Measurements from ENCODE around the gene ONECUT3. TPM values are rescaled to one million over a fixed set of nuclear protein-coding genes. Genes with fewer than 3 reads are reported as not detected.

ONECUT3 gene
- total and polyA plus RNA-seq, 2 of the 4 experiments (the other 2 are of a cell fraction), result not detected

GRCh38 chr19:1787116-1787515 lies 33.8 kb downstream of the ONECUT3 start:
- H3K4me1 ChIP-seq (ENCODE audit: control insufficient read depth, insufficient read depth, low read length), result no peaks in the 10 kb centered on the region
- intact Hi-C loops (cut with micrococcal nuclease), result no loop called here
- no peak overlapping the region for H4K91ac ChIP-seq (ENCODE audit: insufficient read depth, low read depth, low read length)
- no peak overlapping the region for H2BK20ac ChIP-seq (ENCODE audit: low read depth, low read length)
- dilution Hi-C loops (cut with HindIII; ENCODE audit: low sequenced_read_pairs, unreplicated experiment), result no loop called here
- no peak overlapping the region for H2BK120ac ChIP-seq (ENCODE audit: low read depth, low read length)
- ChIA-PET POLR2A (ENCODE audit: unreplicated experiment) (no interaction called here), CTCF (no interaction called here)
- no TSS peak for BruUV-seq (replicated peaks)
- H3K23ac ChIP-seq (ENCODE audit: low read depth, low read length), result no peak overlapping the region
- in situ Hi-C loops (cut with MboI; ENCODE audit: low sequenced_read_pairs), result loop anchor here (25.0 kb wide), 1 partner anchor 250 kb away; no protein-coding TSS in a partner anchor
- no peak overlapping the region for H4K8ac ChIP-seq (ENCODE audit: low read depth in 2 of 2, low read length in 2 of 2)
- TF ChIP-seq SMC3 (IDR thresholded peaks at IDR 0.05; ENCODE audit: low read depth, low read length), result no peak
- ATAC-seq (ENCODE audit: low read depth), result no peak
- no peak overlapping the region for H3K14ac ChIP-seq (replicated peaks; ENCODE audit: low read depth, low read length)
- H2BK15ac ChIP-seq (ENCODE audit: low read depth, low read length), result no peak overlapping the region
- no peak overlapping the region for H3K4me3 ChIP-seq (ENCODE audit: insufficient read depth, low read depth, low read length)
- H3K9me3 ChIP-seq (ENCODE audit: control insufficient read depth, insufficient read depth, low read length), result peaks cover 14% of the 10 kb centered on the region; the same call in 1 of the 2 replicates
- no peaks in the 10 kb centered on the region for H3K36me3 ChIP-seq (ENCODE audit: control insufficient read depth, insufficient read depth, low read length)
- no peak overlapping the region for H4K5ac ChIP-seq (ENCODE audit: low read depth, low read length)
- no peaks in the 10 kb centered on the region for H3K79me1 ChIP-seq (ENCODE audit: low read depth in 1 of 2, low read length in 2 of 2)
- no peak overlapping the region for H2AFZ ChIP-seq (replicated peaks; ENCODE audit: low read length, poor library complexity)
- no peaks in the 10 kb centered on the region for H4K20me1 ChIP-seq (ENCODE audit: insufficient read depth, low read length)
- H3K18ac ChIP-seq (ENCODE audit: low read depth, low read length), result no peak overlapping the region
- no peak overlapping the region for H3K56ac ChIP-seq (ENCODE audit: extremely low read depth, insufficient read depth, low read length)
- H3K4me2 ChIP-seq (ENCODE audit: low read depth, low read length), result no peak overlapping the region
- H3K9ac ChIP-seq (ENCODE audit: low read depth, low read length), result no peak overlapping the region
- no peak overlapping the region for H2AK9ac ChIP-seq (replicated peaks; ENCODE audit: low read depth, low read length, poor library complexity)
- peaks cover 32% of the 10 kb centered on the region for H3K27me3 ChIP-seq (ENCODE audit: control insufficient read depth, insufficient read depth, low read length)
- H3K4ac ChIP-seq (ENCODE audit: low read depth, low read length), result no peak overlapping the region
- no CpG with 5 or more reads among the region's 8 CpGs for WGBS, 2 experiments (ENCODE audit: extremely low coverage in 2 of 2, insufficient read length in 1 of 2)
- no peak for DNase-seq
- no peaks in the 10 kb centered on the region for H3K9me1 ChIP-seq (ENCODE audit: insufficient read depth, low read length)
- H2AK5ac ChIP-seq (ENCODE audit: low read depth, low read length), result no peak overlapping the region
- H3K27ac ChIP-seq (ENCODE audit: insufficient read depth, low read length), result no peak overlapping the region
- no peak overlapping the region for H2BK5ac ChIP-seq (ENCODE audit: low read depth, low read length, poor library complexity, severe bottlenecking)
